SH-SY5Y (cell line): Measurements from ENCODE around the gene SLC51B.

ENCODE experiments used
- GATA2 ChIP-seq: IDR thresholded peaks from 2 replicates; pipeline ENCODE4 v1.6.1; 2011; ENCODE audit warnings: mild to moderate bottlenecking, low read depth, low read length
- GATA3 ChIP-seq: IDR thresholded peaks from 2 replicates; pipeline ENCODE4 v1.6.1; 2011; ENCODE audit warnings: low read depth, mild to moderate bottlenecking, low read length, moderate library complexity

GRCh38 chr15:65095747-65096104 lies 50.5 kb downstream of the SLC51B start:
- TF ChIP-seq GATA2 (no peak), GATA3 (no peak)
